ENCODE measurements around the gene SGCA. TPM values are rescaled to one million over a fixed set of nuclear protein-coding genes. Genes with fewer than 3 reads are reported as not detected.

SGCA gene
- total and polyA plus RNA-seq, 2 donors (not counting 3 experiments of a cell fraction or from before 2014, with no cell fraction given): not detected

DNA sequence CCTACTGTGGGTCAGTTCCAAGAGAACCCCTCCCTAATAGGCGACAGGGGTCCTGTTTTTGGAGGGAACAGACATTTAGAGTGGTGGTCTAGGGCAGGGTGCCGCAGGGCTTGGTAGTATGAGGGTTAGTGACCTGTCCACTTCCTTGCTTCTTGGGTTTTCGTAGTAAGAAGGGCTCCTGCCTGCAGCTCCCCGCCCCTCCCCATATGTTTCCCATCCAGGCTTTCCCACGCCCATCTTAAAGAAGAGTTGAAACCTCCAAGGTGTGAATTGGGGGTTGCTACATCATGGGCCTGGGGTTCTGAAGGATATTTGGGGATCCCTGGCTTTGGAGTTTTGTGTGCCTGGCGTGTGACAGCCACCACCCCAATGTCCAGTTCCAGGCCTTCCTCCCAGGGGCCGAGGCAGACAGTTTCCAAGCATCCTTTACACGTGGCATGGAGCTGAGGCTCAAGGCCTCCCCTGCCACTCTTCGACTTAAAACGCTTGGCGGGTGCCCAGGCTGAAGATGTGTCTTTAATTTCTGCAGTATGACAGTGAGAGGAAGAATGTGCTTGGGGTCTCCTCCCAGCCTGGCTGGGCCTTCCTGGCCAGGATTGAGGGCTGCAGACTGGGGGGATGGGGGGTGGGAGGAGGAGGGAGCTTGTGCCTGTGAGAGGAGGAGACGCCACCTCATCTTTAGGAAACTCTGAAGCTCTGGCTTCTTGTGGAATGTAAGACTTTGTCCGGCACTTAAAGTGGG is 38.0 kb downstream of the SGCA start:
- Histone ChIP-seq H3K4me2 (ENCODE audit: insufficient read depth, low read length) (no peak overlapping the region), H3K9me1 (replicated peaks; ENCODE audit: control insufficient read depth, extremely low read depth, insufficient read depth, low read length) (no peaks in the 10 kb centered on the region), H3K9ac (replicated peaks; ENCODE audit: extremely low read depth, insufficient read depth, low read length) (no peak overlapping the region), H4K20me1 (replicated peaks; ENCODE audit: control insufficient read depth, extremely low read depth, insufficient read depth, low read length) (no peaks in the 10 kb centered on the region), H3K36me3 (ENCODE audit: control insufficient read depth in 2 of 2, extremely low read depth in 1 of 2, insufficient read depth in 2 of 2, low read length in 2 of 2) (no peaks in the 10 kb centered on the region), H2AFZ (ENCODE audit: low read depth, low read length) (no peak overlapping the region), H3K4me3 (replicated peaks in 1 of 3; ENCODE audit: insufficient read depth in 1 of 3, low read depth in 1 of 3, low read length in 3 of 3) (no peak overlapping the region), H3K4me1 (ENCODE audit: control insufficient read depth, extremely low read depth, insufficient read depth, low read length) (no peaks in the 10 kb centered on the region), H3K27ac (ENCODE audit: insufficient read depth, low read depth, low read length) (no peak overlapping the region), H3K9me3 (replicated peaks; ENCODE audit: control insufficient read depth, insufficient read depth, low read length) (no peaks in the 10 kb centered on the region), H3K27me3 (ENCODE audit: control insufficient read depth in 2 of 2, insufficient read depth in 2 of 2, low read length in 2 of 2) (peaks cover 16 to 25% of the 10 kb centered on the region in 2 experiments), H3K79me2 (ENCODE audit: control insufficient read depth, insufficient read depth, low read length) (no peaks in the 10 kb centered on the region)
- intact Hi-C loops (cut with micrococcal nuclease) (no loop called here), dilution Hi-C loops (cut with MboI; ENCODE audit: extremely low pct_ligation_motif_present, low sequenced_read_pairs) (no loop called here)
- no peak for TF ChIP-seq JUN (IDR thresholded peaks at IDR 0.05; ENCODE audit: borderline replicate concordance, insufficient read depth, insufficient read length, low read depth)
- TF ChIP-seq, protein P1, sequence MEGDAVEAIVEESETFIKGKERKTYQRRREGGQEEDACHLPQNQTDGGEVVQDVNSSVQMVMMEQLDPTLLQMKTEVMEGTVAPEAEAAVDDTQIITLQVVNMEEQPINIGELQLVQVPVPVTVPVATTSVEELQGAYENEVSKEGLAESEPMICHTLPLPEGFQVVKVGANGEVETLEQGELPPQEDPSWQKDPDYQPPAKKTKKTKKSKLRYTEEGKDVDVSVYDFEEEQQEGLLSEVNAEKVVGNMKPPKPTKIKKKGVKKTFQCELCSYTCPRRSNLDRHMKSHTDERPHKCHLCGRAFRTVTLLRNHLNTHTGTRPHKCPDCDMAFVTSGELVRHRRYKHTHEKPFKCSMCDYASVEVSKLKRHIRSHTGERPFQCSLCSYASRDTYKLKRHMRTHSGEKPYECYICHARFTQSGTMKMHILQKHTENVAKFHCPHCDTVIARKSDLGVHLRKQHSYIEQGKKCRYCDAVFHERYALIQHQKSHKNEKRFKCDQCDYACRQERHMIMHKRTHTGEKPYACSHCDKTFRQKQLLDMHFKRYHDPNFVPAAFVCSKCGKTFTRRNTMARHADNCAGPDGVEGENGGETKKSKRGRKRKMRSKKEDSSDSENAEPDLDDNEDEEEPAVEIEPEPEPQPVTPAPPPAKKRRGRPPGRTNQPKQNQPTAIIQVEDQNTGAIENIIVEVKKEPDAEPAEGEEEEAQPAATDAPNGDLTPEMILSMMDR (IDR thresholded peaks at IDR 0.05; ENCODE audit: extremely low read depth in 1 of 2, insufficient read depth in 1 of 2, low read depth in 1 of 2, low read length in 2 of 2): no peak
- no peak for TF ChIP-seq MYC (IDR thresholded peaks at IDR 0.05; ENCODE audit: low read depth, low read length)
- TF ChIP-seq EZH2 (IDR thresholded peaks at IDR 0.05; ENCODE audit: borderline replicate concordance, low read depth, low read length, severe bottlenecking): no peak
- no peak for TF ChIP-seq GATA2 (IDR thresholded peaks at IDR 0.05; ENCODE audit: insufficient read depth, insufficient read length, low read depth, low read length)
- TF ChIP-seq, protein P2, sequence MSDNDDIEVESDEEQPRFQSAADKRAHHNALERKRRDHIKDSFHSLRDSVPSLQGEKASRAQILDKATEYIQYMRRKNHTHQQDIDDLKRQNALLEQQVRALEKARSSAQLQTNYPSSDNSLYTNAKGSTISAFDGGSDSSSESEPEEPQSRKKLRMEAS (IDR thresholded peaks at IDR 0.05; ENCODE audit: insufficient read depth, insufficient read length): no peak
- no peak for TF ChIP-seq POLR2AphosphoS5 (IDR thresholded peaks at IDR 0.05; ENCODE audit: insufficient read depth, low read depth, low read length)
- no peak for TF ChIP-seq FOS (IDR thresholded peaks at IDR 0.05; ENCODE audit: borderline replicate concordance, insufficient read depth, low read length)
- no peak for TF ChIP-seq POLR2A (IDR thresholded peaks at IDR 0.05; ENCODE audit: low read depth, low read length)
- FAIRE-seq (no peak), DNase-seq (ENCODE audit: low read depth, low spot score) (no peak)
- POLR2A ChIA-PET: no interaction called here
- CTCF ChIA-PET: interaction anchor here (1.0 to 2.0 kb wide), 5 partner anchors 9 to 94 kb away, joined by 4 to 10 read pairs (median 8); no protein-coding TSS in a partner anchor
- no TSS peak for BruUV-seq (replicated peaks)

Data from endothelial cell of umbilical vein (primary cell).